ENCODE measurements around the gene SERAC1. TPM values are rescaled to one million over a fixed set of nuclear protein-coding genes. Genes with fewer than 3 reads are reported as not detected.

Gene SERAC1
- total RNA-seq, 1 donor from 2014 or later: 17.1 TPM

DNA sequence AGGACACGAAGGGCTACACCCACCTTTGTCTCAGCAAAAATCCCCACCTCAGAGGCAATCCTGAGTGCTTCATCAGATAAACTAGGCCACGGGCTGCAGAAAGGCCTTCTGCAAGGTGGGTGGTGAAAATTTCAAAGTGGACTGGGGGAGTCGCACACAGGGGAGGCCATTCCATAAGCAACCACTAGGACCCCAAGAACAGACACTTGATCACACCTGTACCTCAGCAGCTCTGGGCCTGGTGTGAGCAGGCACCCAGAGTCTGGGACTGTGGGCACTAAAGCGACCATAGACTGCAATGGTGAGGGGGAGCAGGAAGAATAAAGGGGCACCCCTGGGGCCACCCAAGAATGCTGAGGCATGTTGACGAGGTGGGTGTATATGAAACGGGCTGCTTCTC, 52.6 kb downstream of the SERAC1 start:
- H3K36me3 Mint-ChIP-seq (ENCODE audit: low read depth): peaks cover 26% of the 10 kb centered on the region
- H3K4me1 Mint-ChIP-seq (ENCODE audit: low read depth): no peaks in the 10 kb centered on the region
- no peak overlapping the region for H3K4me3 Mint-ChIP-seq (ENCODE audit: unreplicated experiment)
- H3K9me3 Mint-ChIP-seq (ENCODE audit: low read depth): no peaks in the 10 kb centered on the region
- TF ChIP-seq, protein P1, sequence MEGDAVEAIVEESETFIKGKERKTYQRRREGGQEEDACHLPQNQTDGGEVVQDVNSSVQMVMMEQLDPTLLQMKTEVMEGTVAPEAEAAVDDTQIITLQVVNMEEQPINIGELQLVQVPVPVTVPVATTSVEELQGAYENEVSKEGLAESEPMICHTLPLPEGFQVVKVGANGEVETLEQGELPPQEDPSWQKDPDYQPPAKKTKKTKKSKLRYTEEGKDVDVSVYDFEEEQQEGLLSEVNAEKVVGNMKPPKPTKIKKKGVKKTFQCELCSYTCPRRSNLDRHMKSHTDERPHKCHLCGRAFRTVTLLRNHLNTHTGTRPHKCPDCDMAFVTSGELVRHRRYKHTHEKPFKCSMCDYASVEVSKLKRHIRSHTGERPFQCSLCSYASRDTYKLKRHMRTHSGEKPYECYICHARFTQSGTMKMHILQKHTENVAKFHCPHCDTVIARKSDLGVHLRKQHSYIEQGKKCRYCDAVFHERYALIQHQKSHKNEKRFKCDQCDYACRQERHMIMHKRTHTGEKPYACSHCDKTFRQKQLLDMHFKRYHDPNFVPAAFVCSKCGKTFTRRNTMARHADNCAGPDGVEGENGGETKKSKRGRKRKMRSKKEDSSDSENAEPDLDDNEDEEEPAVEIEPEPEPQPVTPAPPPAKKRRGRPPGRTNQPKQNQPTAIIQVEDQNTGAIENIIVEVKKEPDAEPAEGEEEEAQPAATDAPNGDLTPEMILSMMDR (IDR thresholded peaks at IDR 0.05): no peak
- no peak overlapping the region for H3K27ac Mint-ChIP-seq (ENCODE audit: unreplicated experiment)
- H3K27me3 Mint-ChIP-seq (ENCODE audit: low read depth): no peaks in the 10 kb centered on the region
- no peak for DNase-seq (ENCODE audit: low spot score)

DNA sequence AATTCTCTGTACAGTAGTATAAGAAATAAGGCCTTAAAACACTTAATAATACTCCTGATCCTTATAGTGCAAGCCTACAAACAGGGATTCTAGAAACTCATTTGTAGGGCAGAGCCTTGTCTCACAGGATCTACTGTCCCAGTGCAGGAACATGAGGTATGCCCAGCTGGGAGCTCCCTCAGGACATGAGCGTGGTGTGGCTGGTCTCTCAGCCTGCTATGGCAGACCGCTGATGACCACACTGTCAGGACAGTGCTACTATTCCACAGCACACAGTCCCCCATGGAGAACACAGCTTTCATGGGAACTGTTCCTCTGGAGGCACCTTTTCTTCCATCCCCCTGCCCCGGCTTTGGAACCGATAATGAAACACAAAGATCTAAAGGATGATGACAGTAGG, 53.0 kb downstream of the SERAC1 start:
- Mint-ChIP-seq H3K27me3 (ENCODE audit: low read depth) (no peaks in the 10 kb centered on the region), H3K27ac (ENCODE audit: unreplicated experiment) (no peak overlapping the region), H3K4me3 (ENCODE audit: unreplicated experiment) (no peak overlapping the region), H3K4me1 (ENCODE audit: low read depth) (no peaks in the 10 kb centered on the region), H3K36me3 (ENCODE audit: low read depth) (peaks cover 23% of the 10 kb centered on the region), H3K9me3 (ENCODE audit: low read depth) (no peaks in the 10 kb centered on the region)
- no peak for DNase-seq (ENCODE audit: low spot score)
- TF ChIP-seq, protein P1 (IDR thresholded peaks at IDR 0.05): no peak

DNA sequence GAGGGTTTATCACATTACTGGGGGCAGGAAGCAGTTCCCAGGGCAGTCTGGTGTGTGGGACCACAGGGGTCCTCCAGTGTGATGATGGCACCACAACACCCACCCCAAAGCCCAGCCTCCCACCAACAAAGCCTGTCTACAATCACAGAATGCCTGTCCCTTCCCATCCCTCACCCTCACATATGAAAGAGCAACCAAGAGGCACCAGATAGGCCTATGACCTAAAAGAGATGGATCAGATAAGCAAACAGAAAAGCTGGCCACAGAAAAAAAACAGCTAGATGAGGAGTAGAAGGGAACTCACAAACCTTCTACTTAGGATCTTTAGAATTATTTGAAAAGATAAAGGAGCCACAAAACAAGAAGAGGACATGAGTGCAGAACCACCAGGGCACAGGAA, 54.3 kb downstream of the SERAC1 start:
- DNase-seq (ENCODE audit: low spot score): no peak
- Mint-ChIP-seq H3K9me3 (ENCODE audit: low read depth) (no peaks in the 10 kb centered on the region), H3K4me1 (ENCODE audit: low read depth) (no peaks in the 10 kb centered on the region), H3K27me3 (ENCODE audit: low read depth) (no peaks in the 10 kb centered on the region), H3K4me3 (ENCODE audit: unreplicated experiment) (no peak overlapping the region), H3K36me3 (ENCODE audit: low read depth) (peaks cover 30% of the 10 kb centered on the region), H3K27ac (ENCODE audit: unreplicated experiment) (no peak overlapping the region)
- TF ChIP-seq, protein P1 (IDR thresholded peaks at IDR 0.05): no peak

DNA sequence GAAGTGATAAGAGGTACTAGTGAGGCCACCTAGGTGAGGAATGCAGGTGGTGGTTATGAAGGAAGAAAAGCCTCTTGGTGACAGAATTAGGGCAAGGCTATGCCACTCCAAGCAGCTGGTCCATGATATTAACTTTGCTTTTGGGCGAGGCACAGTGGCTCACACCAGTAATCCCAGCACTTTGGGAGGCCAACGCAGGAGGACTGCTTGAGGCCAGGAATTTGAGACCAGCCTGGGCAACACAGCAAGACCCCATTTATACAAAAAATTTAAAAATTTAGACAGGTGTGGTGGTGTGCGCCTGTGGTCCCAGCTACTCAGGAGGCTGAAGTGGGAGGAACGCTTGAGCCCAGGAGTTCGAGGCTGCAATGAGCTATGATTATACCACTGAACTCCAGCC, 56.1 kb downstream of the SERAC1 start:
- H3K9me3 Mint-ChIP-seq (ENCODE audit: low read depth): no peaks in the 10 kb centered on the region
- H3K27ac Mint-ChIP-seq (ENCODE audit: unreplicated experiment): no peak overlapping the region
- no peak for DNase-seq (ENCODE audit: low spot score)
- no peaks in the 10 kb centered on the region for H3K27me3 Mint-ChIP-seq (ENCODE audit: low read depth)
- H3K4me3 Mint-ChIP-seq (ENCODE audit: unreplicated experiment): no peak overlapping the region
- H3K36me3 Mint-ChIP-seq (ENCODE audit: low read depth): peaks cover 31% of the 10 kb centered on the region
- TF ChIP-seq, protein P1 (IDR thresholded peaks at IDR 0.05): no peak
- no peaks in the 10 kb centered on the region for H3K4me1 Mint-ChIP-seq (ENCODE audit: low read depth)

DNA sequence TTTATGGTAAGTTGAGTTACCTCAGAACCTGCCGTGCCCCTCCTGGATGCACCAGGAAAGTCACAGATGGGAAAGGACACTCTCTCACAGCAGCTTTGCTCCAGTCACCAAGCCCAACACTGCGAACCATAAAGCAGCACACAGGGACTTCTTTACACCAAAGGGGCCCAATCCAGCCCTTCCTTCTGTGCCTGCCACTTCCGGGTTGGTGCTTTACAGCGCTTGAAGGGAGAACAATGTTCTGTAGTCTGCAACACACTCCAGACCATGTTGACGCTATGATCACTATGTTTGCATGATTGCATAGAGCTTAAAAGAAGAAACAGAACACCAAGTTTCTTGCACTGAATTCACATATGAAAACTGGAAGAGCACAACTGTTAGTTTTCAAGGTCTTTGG, 57.1 kb downstream of the SERAC1 start:
- no peak for DNase-seq (ENCODE audit: low spot score)
- Mint-ChIP-seq H3K36me3 (ENCODE audit: low read depth) (peaks cover 30% of the 10 kb centered on the region), H3K9me3 (ENCODE audit: low read depth) (no peaks in the 10 kb centered on the region), H3K4me3 (ENCODE audit: unreplicated experiment) (no peak overlapping the region), H3K27me3 (ENCODE audit: low read depth) (no peaks in the 10 kb centered on the region), H3K27ac (ENCODE audit: unreplicated experiment) (no peak overlapping the region), H3K4me1 (ENCODE audit: low read depth) (no peaks in the 10 kb centered on the region)
- TF ChIP-seq, protein P1 (IDR thresholded peaks at IDR 0.05): no peak

All from chondrocyte (in vitro differentiated cells).